GM19455 (cell line): Measurements from ENCODE around the gene CFLAR.
A peak's percentile ranks its signal among the peaks of the same experiment; 100 is the strongest.

Source experiments
- ATAC-seq: cut with Tn5 transposase; IDR thresholded peaks from one replicate; pipeline ENCODE4 v1.9.1; 2021; ENCODE audit not compliant: unreplicated experiment

Gene CFLAR

DNA sequence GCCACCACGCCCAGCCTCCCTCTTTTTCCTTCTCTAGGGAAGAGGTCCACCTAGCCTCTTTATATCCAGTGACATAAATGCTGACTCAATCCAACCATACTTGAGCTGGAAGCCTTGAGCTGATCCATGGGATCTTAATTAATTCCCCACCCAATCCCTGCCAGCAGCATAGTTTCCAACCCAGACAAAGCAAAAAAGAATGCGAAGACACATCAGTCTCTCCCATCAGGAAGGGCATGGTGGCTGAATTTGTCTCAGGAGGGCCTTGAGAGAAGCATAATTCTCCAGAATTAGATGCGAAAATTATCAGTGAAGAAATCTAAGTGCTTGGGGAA lies 89.5 kb downstream of the CFLAR start:
- no peak for ATAC-seq

DNA sequence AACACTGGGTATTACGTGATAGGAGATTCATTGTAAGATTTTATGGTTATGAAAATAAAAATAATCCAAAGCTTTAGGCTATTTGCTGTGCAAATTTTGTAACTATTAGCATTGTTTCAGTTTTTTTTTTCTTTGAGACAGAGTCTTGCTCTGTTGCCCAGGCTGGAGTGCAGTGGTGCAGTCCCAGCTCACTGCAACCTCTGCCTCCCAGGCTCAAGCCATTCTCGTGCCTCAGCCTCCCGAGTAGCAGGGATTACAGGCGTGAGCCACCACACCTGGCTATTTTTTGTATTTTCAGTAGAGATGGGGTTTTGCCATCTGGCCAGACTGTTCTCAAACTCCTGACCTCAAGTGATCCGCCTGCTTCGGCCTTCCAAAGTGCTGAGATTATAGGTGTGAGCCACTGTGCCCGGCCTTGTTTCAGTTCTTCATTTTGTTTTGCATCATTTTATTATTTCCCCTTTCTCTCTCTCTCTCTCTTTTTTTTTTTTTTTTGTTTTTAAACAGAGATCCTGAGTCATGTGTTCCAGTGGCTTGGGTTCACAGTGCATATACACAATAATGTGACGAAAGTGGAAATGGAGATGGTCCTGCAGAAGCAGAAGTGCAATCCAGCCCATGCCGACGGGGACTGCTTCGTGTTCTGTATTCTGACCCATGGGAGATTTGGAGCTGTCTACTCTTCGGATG lies 92.7 kb downstream of the CFLAR start:
- ATAC-seq, result peak; percentile 72

- ATAC-seq, result no peak
These were observed 100.0 kb downstream of the CFLAR start for GRCh38 chr2:201215963-201216362.

- no peak for ATAC-seq
These were observed 101.0 kb downstream of the CFLAR start for GRCh38 chr2:201216918-201217317.

DNA sequence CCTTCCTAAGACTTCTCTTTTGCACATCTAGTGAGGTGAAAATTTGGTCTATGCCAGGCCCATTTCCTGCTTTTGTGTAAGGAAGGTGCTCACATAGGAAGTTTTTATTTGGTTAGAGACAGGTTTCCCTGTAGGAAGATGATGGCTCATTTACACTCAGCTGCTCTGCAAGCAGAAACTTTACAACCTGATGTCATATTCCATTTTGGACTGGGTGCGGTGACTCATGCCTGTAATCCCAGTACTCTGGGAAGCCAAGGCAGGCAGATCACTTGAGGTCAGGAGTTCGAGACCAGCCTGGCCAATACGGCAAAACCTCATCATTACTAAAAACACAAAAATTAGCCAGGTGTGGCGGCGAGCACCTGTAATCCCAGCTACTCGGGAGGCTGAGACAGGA lies 102.8 kb downstream of the CFLAR start:
- no peak for ATAC-seq

GRCh38 chr2:201219328-201220096 lies 103.5 kb downstream of the CFLAR start:
- ATAC-seq, result no peak

DNA sequence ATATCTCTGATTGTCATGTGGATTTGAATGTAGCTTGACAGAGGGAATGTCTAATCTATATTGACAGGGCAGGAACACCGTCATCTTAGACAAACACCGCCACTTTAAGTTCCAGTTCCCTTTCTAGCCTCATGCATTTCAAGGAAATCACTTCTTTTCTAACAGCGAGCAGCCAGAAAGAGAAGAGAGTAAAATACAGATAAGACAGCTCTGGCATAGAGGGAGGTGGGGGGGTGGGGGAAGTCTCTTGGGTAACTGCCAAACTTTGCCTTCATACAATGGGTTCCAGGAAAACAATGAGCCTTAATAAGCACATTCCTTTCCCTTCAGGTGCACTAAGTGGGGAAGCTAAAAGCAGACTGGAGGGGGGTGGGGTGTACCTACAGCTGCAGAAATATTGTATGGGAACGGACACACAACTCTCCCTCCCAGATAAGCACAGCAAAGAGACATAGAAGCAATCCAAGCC lies 104.2 kb downstream of the CFLAR start:
- ATAC-seq, result no peak

DNA sequence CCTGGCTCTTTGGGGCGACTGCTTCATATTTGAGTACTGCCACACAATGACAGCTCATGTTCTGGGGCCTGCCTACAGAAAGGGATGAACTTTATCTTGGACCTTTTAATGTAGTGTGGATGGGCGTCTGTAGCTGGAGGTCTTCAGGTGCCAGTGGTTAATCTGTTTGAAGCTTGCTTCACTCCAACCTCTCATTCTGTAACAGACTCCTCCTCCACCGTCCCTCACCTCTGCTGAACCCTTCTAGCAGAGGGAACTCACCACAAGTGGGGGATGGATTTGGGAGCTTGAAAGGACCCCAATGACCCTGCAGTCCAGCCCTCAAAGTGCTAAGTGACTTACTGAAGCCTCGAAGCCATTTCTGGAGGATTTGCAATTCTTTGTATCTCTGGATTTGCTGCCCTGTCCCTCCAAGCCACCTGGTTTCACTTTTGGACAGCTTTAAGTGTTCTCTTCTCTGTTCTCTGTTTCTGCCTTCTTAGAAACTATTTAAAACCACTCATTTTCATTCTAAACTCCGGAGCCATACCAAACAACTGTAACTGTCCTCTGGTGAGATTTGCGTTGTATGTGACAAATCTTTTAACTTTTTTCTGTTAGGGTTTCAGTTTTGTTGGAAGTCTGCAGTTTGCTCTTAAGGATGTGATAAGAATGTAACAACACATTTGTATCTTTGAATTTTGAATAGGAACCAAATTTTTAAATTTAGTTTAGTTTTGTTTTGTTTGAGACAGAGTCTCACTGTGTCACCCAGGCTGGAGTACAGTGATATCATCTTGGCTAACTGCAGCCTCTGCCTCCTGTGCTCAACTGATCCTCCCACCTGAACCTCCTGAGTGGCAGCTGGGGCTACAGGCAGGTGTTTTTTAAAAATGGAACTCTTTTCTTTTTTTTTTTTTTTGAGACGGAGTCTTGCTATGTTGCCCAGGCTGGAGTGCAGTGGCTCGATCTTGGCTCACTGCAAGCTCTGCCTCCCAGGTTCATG lies 107.4 kb downstream of the CFLAR start:
- ATAC-seq, result peak; percentile 97
